SU-DHL-6 (cell line): ENCODE data around the gene TENM4.

Experiments
- H2AFZ ChIP-seq: fragments of 200-600 bp; sonication (generic); 2 replicates; pipeline ENCODE4 v1.6.1; 2014; ENCODE audit warnings: low read depth, mild to moderate bottlenecking, moderate library complexity, mixed read lengths, antibody characterized with exemption, low read length; ENCODE audit not compliant: severe bottlenecking
- H3F3A ChIP-seq: fragments of 200-600 bp; shearing (Covaris generic); 2 replicates; pipeline ENCODE4 v1.6.0; 2016; ENCODE audit warnings: antibody characterized with exemption, mild to moderate bottlenecking; ENCODE audit not compliant: insufficient read depth
- H3K27ac ChIP-seq: fragments of 200-600 bp; sonication (generic); 2 replicates; pipeline ENCODE4 v1.5.1; 2016; ENCODE audit warnings: low read depth, mild to moderate bottlenecking, low read length, moderate library complexity, mixed read lengths
- H3K27me3 ChIP-seq: fragments of 200-600 bp; sonication (generic), shearing (Covaris generic); 2 replicates; pipeline ENCODE4 v1.6.0; 2014; ENCODE audit warnings: mild to moderate bottlenecking, low read length
- H3K36me3 ChIP-seq: fragments of 200-600 bp; sonication (generic); 2 replicates; pipeline ENCODE4 v1.6.1; 2014; ENCODE audit warnings: mild to moderate bottlenecking, low read length, mixed read lengths
- H3K4me2 ChIP-seq: fragments of 300-600, 200-600 bp; shearing (Covaris generic), sonication (generic); 2 replicates; pipeline ENCODE4 v1.6.0; 2014; ENCODE audit warnings: low read length, low read depth, mild to moderate bottlenecking; ENCODE audit not compliant: poor library complexity, severe bottlenecking
- H3K4me3 ChIP-seq: fragments of 200-600 bp; sonication (generic); 2 replicates; pipeline ENCODE4 v1.5.1; 2014; ENCODE audit warnings: antibody characterized with exemption, low read length, mild to moderate bottlenecking, mixed read lengths; ENCODE audit not compliant: insufficient read depth, poor library complexity, severe bottlenecking
- H3K79me2 ChIP-seq: fragments of 200-600 bp; sonication (generic); 2 replicates; pipeline ENCODE4 v1.6.1; 2014; ENCODE audit warnings: mild to moderate bottlenecking, low read length, moderate library complexity; ENCODE audit not compliant: insufficient read depth
- H3K9ac ChIP-seq: fragments of 200-600 bp; sonication (generic); 2 replicates; pipeline ENCODE4 v1.7.0; 2014; ENCODE audit warnings: mild to moderate bottlenecking, low read length
- H3K9me2 ChIP-seq: fragments of 200-600 bp; sonication (generic); replicated peaks from 2 replicates; pipeline ENCODE4 v1.6.1; 2014; ENCODE audit warnings: low read length; ENCODE audit not compliant: insufficient read depth
- H3K9me3 ChIP-seq: fragments of 200-600 bp; sonication (generic); 2 replicates; pipeline ENCODE4 v1.6.1; 2014; ENCODE audit warnings: low read length, mixed read lengths; ENCODE audit not compliant: insufficient read depth
- H4K20me1 ChIP-seq: fragments of 200-600 bp; sonication (generic); 2 replicates; pipeline ENCODE4 v1.6.1; 2014; ENCODE audit warnings: low read depth, mild to moderate bottlenecking, antibody characterized with exemption, low read length, moderate library complexity, mixed read lengths
- EZH2phosphoT487 ChIP-seq: fragments of 200-600 bp; sonication (generic), shearing (Covaris generic); conservative IDR thresholded peaks from 2 replicates; pipeline ENCODE4 v1.6.1; 2018; ENCODE audit warnings: mild to moderate bottlenecking, antibody characterized with exemption, low read length, moderate library complexity, mixed read lengths
- TF ChIP-seq, protein P1 (sequence below): fragments of 200-600 bp; sonication (generic); IDR thresholded peaks from one replicate; pipeline ENCODE4 v1.5.1; 2017; ENCODE audit warnings: antibody characterized with exemption, mild to moderate bottlenecking, low read length, moderate library complexity; ENCODE audit not compliant: insufficient read depth, poor library complexity, severe bottlenecking

Gene TENM4

GRCh38 chr11:79066456-79067351 is 374.1 kb downstream of the TENM4 start:
- Histone ChIP-seq H3K27ac (no peak overlapping the region), H3K36me3 (no peaks in the 10 kb centered on the region), H3K4me2 (no peak overlapping the region), H3K4me3 (no peak overlapping the region), H3K27me3 (no peaks in the 10 kb centered on the region), H3F3A (no peaks in the 10 kb centered on the region), H3K79me2 (no peaks in the 10 kb centered on the region), H3K9ac (no peak overlapping the region), H2AFZ (no peak overlapping the region), H4K20me1 (no peaks in the 10 kb centered on the region), H3K9me2 (no peaks in the 10 kb centered on the region), H3K9me3 (no peaks in the 10 kb centered on the region)
- TF ChIP-seq, protein P1, sequence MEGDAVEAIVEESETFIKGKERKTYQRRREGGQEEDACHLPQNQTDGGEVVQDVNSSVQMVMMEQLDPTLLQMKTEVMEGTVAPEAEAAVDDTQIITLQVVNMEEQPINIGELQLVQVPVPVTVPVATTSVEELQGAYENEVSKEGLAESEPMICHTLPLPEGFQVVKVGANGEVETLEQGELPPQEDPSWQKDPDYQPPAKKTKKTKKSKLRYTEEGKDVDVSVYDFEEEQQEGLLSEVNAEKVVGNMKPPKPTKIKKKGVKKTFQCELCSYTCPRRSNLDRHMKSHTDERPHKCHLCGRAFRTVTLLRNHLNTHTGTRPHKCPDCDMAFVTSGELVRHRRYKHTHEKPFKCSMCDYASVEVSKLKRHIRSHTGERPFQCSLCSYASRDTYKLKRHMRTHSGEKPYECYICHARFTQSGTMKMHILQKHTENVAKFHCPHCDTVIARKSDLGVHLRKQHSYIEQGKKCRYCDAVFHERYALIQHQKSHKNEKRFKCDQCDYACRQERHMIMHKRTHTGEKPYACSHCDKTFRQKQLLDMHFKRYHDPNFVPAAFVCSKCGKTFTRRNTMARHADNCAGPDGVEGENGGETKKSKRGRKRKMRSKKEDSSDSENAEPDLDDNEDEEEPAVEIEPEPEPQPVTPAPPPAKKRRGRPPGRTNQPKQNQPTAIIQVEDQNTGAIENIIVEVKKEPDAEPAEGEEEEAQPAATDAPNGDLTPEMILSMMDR: no peak
- no peak for TF ChIP-seq EZH2phosphoT487

- H2AFZ ChIP-seq: no peak overlapping the region
Measured at GRCh38 chr11:79062814-79063762, 377.7 kb downstream of the TENM4 start.

GRCh38 chr11:79060081-79060953 is 380.5 kb downstream of the TENM4 start:
- H3K4me2 ChIP-seq: no peak overlapping the region
- H3K4me3 ChIP-seq: no peak overlapping the region
- H3K9me2 ChIP-seq: no peaks in the 10 kb centered on the region
- no peak overlapping the region for H3K9ac ChIP-seq
- H2AFZ ChIP-seq: no peak overlapping the region
- no peaks in the 10 kb centered on the region for H3K9me3 ChIP-seq
- no peak overlapping the region for H3K27ac ChIP-seq
- no peaks in the 10 kb centered on the region for H3K36me3 ChIP-seq
- no peaks in the 10 kb centered on the region for H4K20me1 ChIP-seq
- H3K79me2 ChIP-seq: no peaks in the 10 kb centered on the region
- no peaks in the 10 kb centered on the region for H3K27me3 ChIP-seq
- TF ChIP-seq EZH2phosphoT487: no peak
- TF ChIP-seq, protein P1: no peak
- H3F3A ChIP-seq: no peaks in the 10 kb centered on the region

More at GRCh38 chr11:79062814-79063762, 377.7 kb downstream of the TENM4 start:
- Histone ChIP-seq H3K4me3 (no peak overlapping the region), H3K9ac (no peak overlapping the region), H3K79me2 (no peaks in the 10 kb centered on the region), H3K27me3 (no peaks in the 10 kb centered on the region), H3F3A (no peaks in the 10 kb centered on the region), H3K9me3 (no peaks in the 10 kb centered on the region), H3K27ac (no peak overlapping the region), H3K36me3 (no peaks in the 10 kb centered on the region), H4K20me1 (no peaks in the 10 kb centered on the region), H3K9me2 (no peaks in the 10 kb centered on the region), H3K4me2 (no peak overlapping the region)
- no peak for TF ChIP-seq EZH2phosphoT487
- TF ChIP-seq, protein P1: peak; percentile 14
